HG03159 (cell line): Measurements from ENCODE around the gene SMC2.

Source experiments
- ATAC-seq: cut with Tn5 transposase; IDR thresholded peaks from one replicate; pipeline ENCODE4 v1.9.1; 2021; ENCODE audit warnings: mild to moderate bottlenecking, moderate library complexity; ENCODE audit not compliant: unreplicated experiment

The SMC2 gene

GRCh38 chr9:104093647-104094533 lies at the start of gene SMC2:
Gene SMC2, plus strand, starts transcription at chr9:104094309. Its CDS starts 1,076 bp downstream, at chr9:104095385.
- peak; percentile 89 for ATAC-seq

- ATAC-seq: no peak
Measured at GRCh38 chr9:104068546-104068945, 25.6 kb upstream of the SMC2 start.

- ATAC-seq: no peak
Measured at GRCh38 chr9:104069288-104069687, 24.8 kb upstream of the SMC2 start.

- ATAC-seq: no peak
Measured at GRCh38 chr9:104071589-104071988, 22.5 kb upstream of the SMC2 start.

- ATAC-seq: no peak
Measured at GRCh38 chr9:104073098-104073769, 20.9 kb upstream of the SMC2 start.

GRCh38 chr9:104073770-104074133 lies 20.4 kb upstream of the SMC2 start:
- ATAC-seq: no peak

GRCh38 chr9:104074876-104075275 lies 19.2 kb upstream of the SMC2 start:
- no peak for ATAC-seq

- ATAC-seq: no peak
Measured at GRCh38 chr9:104075801-104076753, 18.0 kb upstream of the SMC2 start.

GRCh38 chr9:104078596-104078995 lies 15.5 kb upstream of the SMC2 start:
- no peak for ATAC-seq

GRCh38 chr9:104080983-104081382 lies 13.1 kb upstream of the SMC2 start:
- ATAC-seq: no peak

GRCh38 chr9:104082168-104082567 lies 11.9 kb upstream of the SMC2 start:
- no peak for ATAC-seq

GRCh38 chr9:104085525-104085924 lies 8.6 kb upstream of the SMC2 start:
- no peak for ATAC-seq

- no peak for ATAC-seq
Measured at GRCh38 chr9:104087894-104088293, 6.2 kb upstream of the SMC2 start.

- no peak for ATAC-seq
Measured at GRCh38 chr9:104088416-104088815, 5.7 kb upstream of the SMC2 start.

- ATAC-seq: no peak
Measured at GRCh38 chr9:104090578-104090977, 3.5 kb upstream of the SMC2 start.

GRCh38 chr9:104091116-104091515 lies 3.0 kb upstream of the SMC2 start:
- ATAC-seq: no peak

- ATAC-seq: peak; percentile 28
Measured at GRCh38 chr9:104091708-104092107, 2.4 kb upstream of the SMC2 start.

GRCh38 chr9:104092192-104092591 lies 1.9 kb upstream of the SMC2 start:
- no peak for ATAC-seq

GRCh38 chr9:104092875-104093600 lies 1.1 kb upstream of the SMC2 start:
- ATAC-seq: no peak

GRCh38 chr9:104094534-104095015 lies 466 bp downstream of the SMC2 start:
- no peak for ATAC-seq
